Thyroid gland (tissue), 4 donors: Measurements from ENCODE around the gene NISCH. TPM values are rescaled to one million over a fixed set of nuclear protein-coding genes. Genes with fewer than 3 reads are reported as not detected.

Experiments
- DNase-seq, 2 donors: peaks; one replicate each; pipeline ENCODE4 v3.0.0-alpha.2; 2019
- H3K27ac ChIP-seq, 3 donors: fragments of 200-600 bp; sonication (generic); 1 replicate in 2 of 3; 2 replicates in 1 of 3; pipeline ENCODE4 v1.5.1; 2016 to 2019; ENCODE audit warnings: mild to moderate bottlenecking in 1 of 3, moderate library complexity in 1 of 3
- H3K27me3 ChIP-seq: fragments of 200-600 bp; sonication (generic); one replicate; pipeline ENCODE4 v1.5.1; 2019
- H3K36me3 ChIP-seq, 2 donors: fragments of 200-600 bp; sonication (generic); one replicate each; pipeline ENCODE4 v1.5.1; 2016 to 2019
- H3K4me1 ChIP-seq, 2 donors: fragments of 200-600 bp; sonication (generic); one replicate each; pipeline ENCODE4 v1.5.1; 2017 to 2019
- H3K4me3 ChIP-seq, 3 donors: fragments of 200-600 bp; sonication (generic); replicated peaks in 1 of 3; 1 replicate in 2 of 3; 2 replicates in 1 of 3; pipeline ENCODE4 v1.5.1; 2016; ENCODE audit warnings: mild to moderate bottlenecking in 1 of 3
- H3K9me3 ChIP-seq: fragments of 200-600 bp; sonication (generic); one replicate; pipeline ENCODE4 v1.5.1; 2017
- CTCF ChIP-seq, 6 experiments: fragments of 200-600 bp in 3 of 6; fragments of 450-650 bp in 3 of 6; sonication (generic) in 3 of 6; IDR thresholded peaks; one replicate each; pipeline ENCODE4 v1.5.1; 2016 to 2019; ENCODE audit warnings: antibody characterized with exemption in 6 of 6, mild to moderate bottlenecking in 2 of 6, inconsistent platforms in 1 of 6, moderate library complexity in 1 of 6
- POLR2A ChIP-seq, 2 donors: fragments of 450-650 bp; IDR thresholded peaks; one replicate each; pipeline ENCODE4 v1.6.1; 2017; ENCODE audit warnings: antibody characterized with exemption in 2 of 2, mild to moderate bottlenecking in 2 of 2, moderate library complexity in 1 of 2
- WGBS, 2 donors: methylation state at CpG; one replicate each; pipeline ENCODE4 v1.1.5; 2017; 5-methylcytosine and 5-hydroxymethylcytosine counted together
- intact Hi-C: fragments of 100-400 bp; cut with DNase I; formaldehyde crosslinking; loops from one replicate; pipeline ENCODE4 v1.15.1; 2023
- total RNA-seq, 4 donors: library from RNA; depleted of rRNA; stranded (reverse); fragments of >200 nt; gene quantifications; one replicate each; pipeline ENCODE4 v1.2.3, GENCODE V29; 2016

The NISCH gene
- total RNA-seq, 4 donors from 2014 or later: 71.8 to 88.2 (median 86.2) TPM

- H3K27ac ChIP-seq: no peak overlapping the region
- WGBS, 2 donors: 14 to 23% methylated on average over 7 of the region's 7 CpGs
- DNase-seq: peak; percentile 66 to 72
- no peaks in the 10 kb centered on the region for H3K27me3 ChIP-seq
- H3K4me1 ChIP-seq: peaks cover 7 to 17% of the 10 kb centered on the region in 2 donors
- TF ChIP-seq CTCF (IDR thresholded peaks at IDR 0.05) (peak; percentile 30 to 84 (median 78)), POLR2A (IDR thresholded peaks at IDR 0.05) (no peak)
- no peaks in the 10 kb centered on the region for H3K36me3 ChIP-seq
- H3K9me3 ChIP-seq: no peaks in the 10 kb centered on the region
- intact Hi-C loops: no loop called here
- H3K4me3 ChIP-seq: no peak overlapping the region
These were observed 27.0 kb upstream of the NISCH start for GRCh38 chr3:52428151-52429005.

- H3K4me1 ChIP-seq: peaks cover 7 to 23% of the 10 kb centered on the region in 2 donors
- no peak for DNase-seq
- no peaks in the 10 kb centered on the region for H3K9me3 ChIP-seq
- H3K27me3 ChIP-seq: no peaks in the 10 kb centered on the region
- intact Hi-C loops: no loop called here
- no peak for TF ChIP-seq CTCF (IDR thresholded peaks at IDR 0.05)
- 47 to 50% methylated on average over 3 of the region's 3 CpGs for WGBS, 2 donors
- H3K36me3 ChIP-seq: no peaks in the 10 kb centered on the region
- H3K27ac ChIP-seq: no peak overlapping the region
- H3K4me3 ChIP-seq: no peak overlapping the region
These were observed 26.4 kb upstream of the NISCH start for GRCh38 chr3:52429031-52429430.

GRCh38 chr3:52429779-52430415 lies 25.5 kb upstream of the NISCH start:
- Histone ChIP-seq H3K4me3 (no peak overlapping the region), H3K9me3 (no peaks in the 10 kb centered on the region), H3K36me3 (no peaks in the 10 kb centered on the region), H3K27me3 (no peaks in the 10 kb centered on the region), H3K27ac (no peak overlapping the region), H3K4me1 (peaks cover 7 to 23% of the 10 kb centered on the region in 2 donors)
- intact Hi-C loops: loop anchor here (2.0 kb wide), 1 partner anchor 17 kb away; no protein-coding TSS in a partner anchor
- TF ChIP-seq POLR2A (IDR thresholded peaks at IDR 0.05) (no peak), CTCF (IDR thresholded peaks at IDR 0.05) (no peak)
- 78 to 88% methylated on average over 7 of the region's 7 CpGs for WGBS, 2 donors
- no peak for DNase-seq

- no peak for DNase-seq
- Histone ChIP-seq H3K4me3 (no peak overlapping the region), H3K27ac (no peak overlapping the region), H3K4me1 (peaks cover 7 to 23% of the 10 kb centered on the region in 2 donors), H3K9me3 (no peaks in the 10 kb centered on the region), H3K27me3 (no peaks in the 10 kb centered on the region), H3K36me3 (no peaks in the 10 kb centered on the region)
- WGBS, 2 donors: 92 to 99% methylated on average over 9 of the region's 9 CpGs
- TF ChIP-seq POLR2A (IDR thresholded peaks at IDR 0.05) (no peak), CTCF (IDR thresholded peaks at IDR 0.05) (no peak)
- intact Hi-C loops: loop anchor here (2.0 kb wide), 1 partner anchor 16 kb away; no protein-coding TSS in a partner anchor
These were observed 25.0 kb upstream of the NISCH start for GRCh38 chr3:52430416-52430810.
